IMR-90 (cell line): Measurements from ENCODE around the gene TMCC1. TPM values are rescaled to one million over a fixed set of nuclear protein-coding genes. Genes with fewer than 3 reads are reported as not detected.

Experiments used
- ATAC-seq: fragments of 200-7000 bp; cut with Tn5 transposase; 2 replicates; pipeline ENCODE4 v1.9.1; 2020; ENCODE audit warnings: low read depth, mild to moderate bottlenecking, moderate library complexity
- BruUV-seq: library from RNA; stranded (reverse); fragments of 400-500 nt; replicated peaks from 2 replicates; lab custom pipeline; 2021; lab: Mats Ljungman, UMichigan
- CTCF ChIA-PET: fragments of 300-600 bp; formaldehyde crosslinking; extraction: SDS; loops from one replicate; lab custom pipeline; 2021; ENCODE audit warnings: antibody characterized with exemption; lab: Yijun Ruan, JAX
- POLR2A ChIA-PET: fragments of 300-600 bp; sonication (Branson Sonifier 250); formaldehyde crosslinking; loops from one replicate; lab custom pipeline; 2022; ENCODE audit warnings: antibody characterized with exemption; ENCODE audit not compliant: unreplicated experiment; lab: Charles Lee
- DNase-seq: peaks from one replicate; pipeline ENCODE4 v3.0.0; 2013
- H2AFZ ChIP-seq: replicated peaks from 2 replicates; pipeline ENCODE3; 2013; ENCODE audit warnings: low read length, mild to moderate bottlenecking; ENCODE audit not compliant: poor library complexity
- H2AK5ac ChIP-seq: 2 replicates; pipeline ENCODE4 v1.6.1; 2013; ENCODE audit warnings: low read depth, low read length, inconsistent platforms
- H2AK9ac ChIP-seq: replicated peaks from 2 replicates; pipeline ENCODE3; 2013; ENCODE audit warnings: mild to moderate bottlenecking, low read depth, low read length, moderate library complexity; ENCODE audit not compliant: poor library complexity
- H2BK120ac ChIP-seq: 2 replicates; pipeline ENCODE4 v1.6.1; 2013; ENCODE audit warnings: low read depth, low read length, inconsistent platforms
- H2BK15ac ChIP-seq: 3 replicates; pipeline ENCODE4 v1.6.1; 2013; ENCODE audit warnings: low read depth, low read length, inconsistent platforms
- H2BK20ac ChIP-seq: 2 replicates; pipeline ENCODE4 v1.6.1; 2013; ENCODE audit warnings: low read depth, mild to moderate bottlenecking, inconsistent platforms, low read length, moderate library complexity
- H2BK5ac ChIP-seq: 2 replicates; pipeline ENCODE4 v1.6.1; 2013; ENCODE audit warnings: mild to moderate bottlenecking, low read depth, low read length, inconsistent platforms; ENCODE audit not compliant: poor library complexity, severe bottlenecking
- H3K14ac ChIP-seq: replicated peaks from 2 replicates; pipeline ENCODE4 v1.6.1; 2013; ENCODE audit warnings: low read depth, low read length, inconsistent platforms
- H3K18ac ChIP-seq: 2 replicates; pipeline ENCODE4 v1.6.1; 2013; ENCODE audit warnings: low read depth, low read length, control low read depth
- H3K23ac ChIP-seq: 2 replicates; pipeline ENCODE4 v1.6.1; 2013; ENCODE audit warnings: low read depth, low read length, inconsistent platforms
- H3K27ac ChIP-seq: 2 replicates; pipeline ENCODE4 v1.5.1; 2013; ENCODE audit warnings: mild to moderate bottlenecking, control low read depth, low read length; ENCODE audit not compliant: insufficient read depth
- H3K27me3 ChIP-seq: 2 replicates; pipeline ENCODE4 v1.6.1; 2013; ENCODE audit warnings: low read length; ENCODE audit not compliant: control insufficient read depth, insufficient read depth
- H3K36me3 ChIP-seq: 2 replicates; pipeline ENCODE4 v1.6.1; 2013; ENCODE audit warnings: low read length, mixed read lengths; ENCODE audit not compliant: control insufficient read depth, insufficient read depth
- H3K4ac ChIP-seq: 2 replicates; pipeline ENCODE4 v1.6.1; 2013; ENCODE audit warnings: low read depth, low read length, inconsistent platforms
- H3K4me1 ChIP-seq: 2 replicates; pipeline ENCODE4 v1.6.1; 2013; ENCODE audit warnings: low read length, mixed read lengths; ENCODE audit not compliant: control insufficient read depth, insufficient read depth
- H3K4me2 ChIP-seq: 2 replicates; pipeline ENCODE4 v1.6.1; 2013; ENCODE audit warnings: low read depth, mild to moderate bottlenecking, control low read depth, low read length, moderate library complexity
- H3K4me3 ChIP-seq: 2 replicates; pipeline ENCODE4 v1.5.1; 2013; ENCODE audit warnings: low read depth, mild to moderate bottlenecking, control low read depth, low read length, moderate library complexity; ENCODE audit not compliant: insufficient read depth
- H3K56ac ChIP-seq: 2 replicates; pipeline ENCODE4 v1.6.1; 2013; ENCODE audit warnings: low read length, inconsistent platforms; ENCODE audit not compliant: insufficient read depth; ENCODE audit errors: extremely low read depth
- H3K79me1 ChIP-seq, 2 experiments: 2 replicates each; pipeline ENCODE4 v1.6.1; 2013; ENCODE audit warnings: low read length in 2 of 2, inconsistent platforms in 1 of 2, low read depth in 1 of 2
- H3K9ac ChIP-seq: 2 replicates; pipeline ENCODE4 v1.6.1; 2013; ENCODE audit warnings: low read depth, low read length, control low read depth
- H3K9me1 ChIP-seq: 2 replicates; pipeline ENCODE4 v1.6.1; 2013; ENCODE audit warnings: low read length, inconsistent platforms; ENCODE audit not compliant: insufficient read depth
- H3K9me3 ChIP-seq: 2 replicates; pipeline ENCODE4 v1.6.1; 2013; ENCODE audit warnings: low read length; ENCODE audit not compliant: control insufficient read depth, insufficient read depth
- H4K20me1 ChIP-seq: 2 replicates; pipeline ENCODE4 v1.6.1; 2013; ENCODE audit warnings: low read length, inconsistent platforms; ENCODE audit not compliant: insufficient read depth
- H4K5ac ChIP-seq: 2 replicates; pipeline ENCODE4 v1.6.1; 2013; ENCODE audit warnings: mild to moderate bottlenecking, low read depth, low read length, control low read depth
- H4K8ac ChIP-seq, 2 experiments: 2 replicates each; pipeline ENCODE4 v1.6.1; 2013; ENCODE audit warnings: low read depth in 2 of 2, low read length in 2 of 2, control low read depth in 1 of 2, inconsistent platforms in 1 of 2
- H4K91ac ChIP-seq: 2 replicates; pipeline ENCODE4 v1.6.1; 2013; ENCODE audit warnings: low read depth, low read length, inconsistent platforms; ENCODE audit not compliant: insufficient read depth
- CEBPB ChIP-seq: IDR thresholded peaks from 2 replicates; pipeline ENCODE4 v1.6.1; 2012; ENCODE audit warnings: low read depth, low read length, improper control_type of control experiment
- CTCF ChIP-seq: conservative IDR thresholded peaks from 2 replicates; pipeline ENCODE4 v1.5.1; 2012; ENCODE audit warnings: mild to moderate bottlenecking, low read depth, low read length, improper control_type of control experiment
- ELK1 ChIP-seq: fragments of 150-350 bp; IDR thresholded peaks from 2 replicates; pipeline ENCODE4 v1.6.1; 2016; ENCODE audit warnings: low read depth, mild to moderate bottlenecking, low read length, moderate library complexity, borderline replicate concordance
- FOS ChIP-seq: fragments of 150-350 bp; IDR thresholded peaks from 2 replicates; pipeline ENCODE4 v1.6.1; 2016; ENCODE audit warnings: low read depth, low read length
- MAFK ChIP-seq: IDR thresholded peaks from 2 replicates; pipeline ENCODE4 v1.6.1; 2012; ENCODE audit warnings: low read depth, low read length, improper control_type of control experiment
- POLR2A ChIP-seq: IDR thresholded peaks from 2 replicates; pipeline ENCODE4 v1.6.1; 2012; ENCODE audit warnings: mild to moderate bottlenecking, low read depth, low read length
- RAD21 ChIP-seq: IDR thresholded peaks from 2 replicates; pipeline ENCODE4 v1.6.1; 2012; ENCODE audit warnings: low read length, improper control_type of control experiment
- RFX5 ChIP-seq: IDR thresholded peaks from 2 replicates; pipeline ENCODE4 v1.8.0; 2012; ENCODE audit warnings: low read depth, mild to moderate bottlenecking, low read length, moderate library complexity
- SMC3 ChIP-seq: fragments of 150-350 bp; IDR thresholded peaks from 2 replicates; pipeline ENCODE4 v1.6.1; 2016; ENCODE audit warnings: low read depth, mild to moderate bottlenecking, antibody characterized with exemption, low read length, moderate library complexity
- USF2 ChIP-seq: fragments of 150-350 bp; IDR thresholded peaks from 2 replicates; pipeline ENCODE4 v1.6.1; 2017; ENCODE audit warnings: mild to moderate bottlenecking, antibody characterized with exemption, low read length, low read depth
- WGBS, 2 experiments: methylation state at CpG; one replicate each; pipeline versions ENCODE4 v1.1.5 to v1.1.7; 2013; ENCODE audit warnings: missing lambda C conversion rate in 2 of 2; ENCODE audit not compliant: insufficient read length in 1 of 2; ENCODE audit errors: extremely low coverage in 2 of 2; 5-methylcytosine and 5-hydroxymethylcytosine counted together
- dilution Hi-C: fragments of 300-500 bp; cut with HindIII; formaldehyde crosslinking; loops from one replicate; pipeline ENCODE4 v1.14.3; 2018; ENCODE audit warnings: low sequenced_read_pairs; ENCODE audit not compliant: unreplicated experiment
- in situ Hi-C: fragments of 300-500 bp; cut with MboI; formaldehyde crosslinking; loops from 3 replicates; pipeline ENCODE4 v1.14.3; 2019; ENCODE audit warnings: low sequenced_read_pairs, inconsistent platforms, mixed read lengths
- intact Hi-C: fragments of 100-400 bp; cut with micrococcal nuclease; formaldehyde crosslinking; loops from 2 replicates; pipeline ENCODE4 v1.10.0; 2022
- polyA plus RNA-seq, 3 experiments: library from polyadenylated mRNA; depleted of rRNA; stranded (reverse); fragments of >200 nt; gene quantifications; 2 replicates each; pipeline ENCODE4 v1.2.3, GENCODE V29; 2012; ENCODE audit warnings: low replicate concordance in 1 of 3
- total RNA-seq: library from RNA; depleted of rRNA; stranded (reverse); fragments of >200 nt; gene quantifications from 2 replicates; pipeline ENCODE4 v1.2.3, GENCODE V29; 2012

The TMCC1 gene
- total and polyA plus RNA-seq, 2 of the 4 experiments (the other 2 are of a cell fraction): 5.0 to 7.3 TPM

GRCh38 chr3:129934234-129935123, 41.0 kb upstream of the TMCC1 start:
- WGBS, 2 experiments: 29 to 100% methylated on average over 1 to 12 of the region's 20 CpGs
- H3K4me2 ChIP-seq: peak overlapping the region; percentile 85
- no peak overlapping the region for H3K27ac ChIP-seq
- H3K23ac ChIP-seq: 0 out of 2 replicates have a peak overlapping the region, but pooled peaks have one; percentile 29
- in situ Hi-C loops: loop anchor here (5.0 to 10.0 kb wide), 2 partner anchors 102 to 280 kb away; no protein-coding TSS in a partner anchor
- no peak overlapping the region for H4K8ac ChIP-seq
- H2BK120ac ChIP-seq: no peak overlapping the region
- H3K56ac ChIP-seq: no peak overlapping the region
- ChIA-PET CTCF (interaction anchor here (0.6 to 1.0 kb wide), 3 partner anchors 11 to 165 kb away, joined by 3 to 4 read pairs (median 4); no protein-coding TSS in a partner anchor), POLR2A (no interaction called here)
- DNase-seq: peak; percentile 16
- ATAC-seq: peak; percentile 89
- no peak overlapping the region for H4K91ac ChIP-seq
- 0 out of 2 replicates have a peak, but pooled peaks cover 2% of the 10 kb centered on the region for H3K4me1 ChIP-seq
- BruUV-seq: no TSS peak
- peaks cover 14% of the 10 kb centered on the region for H3K9me3 ChIP-seq
- H2AK5ac ChIP-seq: no peak overlapping the region
- no peak overlapping the region for H3K14ac ChIP-seq
- no peak overlapping the region for H2AK9ac ChIP-seq
- no peak overlapping the region for H3K4ac ChIP-seq
- no peak overlapping the region for H2BK15ac ChIP-seq
- H4K5ac ChIP-seq: no peak overlapping the region
- H3K18ac ChIP-seq: no peak overlapping the region
- no peak overlapping the region; the same call in 1 of the 2 replicates for H3K4me3 ChIP-seq
- no peak for TF ChIP-seq FOS
- TF ChIP-seq CTCF: peak; percentile 83
- no peak for TF ChIP-seq POLR2A
- TF ChIP-seq MAFK: no peak
- TF ChIP-seq CEBPB: no peak
- peak; percentile 87 for TF ChIP-seq SMC3
- TF ChIP-seq RAD21: peak; percentile 77
- no peak for TF ChIP-seq RFX5
- TF ChIP-seq USF2: no peak
- no peak for TF ChIP-seq ELK1
- H3K27me3 ChIP-seq: peaks cover 21% of the 10 kb centered on the region
- H2AFZ ChIP-seq: peak overlapping the region; percentile 76
- H2BK20ac ChIP-seq: no peak overlapping the region; the same call in 1 of the 2 replicates
- no peaks in the 10 kb centered on the region for H3K36me3 ChIP-seq
- no peak overlapping the region for H3K9ac ChIP-seq
- no peaks in the 10 kb centered on the region for H3K9me1 ChIP-seq
- no peaks in the 10 kb centered on the region for H3K79me1 ChIP-seq
- dilution Hi-C loops: no loop called here
- H2BK5ac ChIP-seq: no peak overlapping the region
- H4K20me1 ChIP-seq: no peaks in the 10 kb centered on the region
- intact Hi-C loops: loop anchor here (1.0 to 2.0 kb wide), 5 partner anchors 105 to 552 kb away; no protein-coding TSS in a partner anchor
